Left ventricle myocardium inferior (tissue), 1 donor: ENCODE results near the gene LARGE1. TPM values are rescaled to one million over a fixed set of nuclear protein-coding genes. Genes with fewer than 3 reads are reported as not detected.
A peak's percentile ranks its signal among the peaks of the same experiment; 100 is the strongest.

Source experiments
- DNase-seq: peaks from one replicate; pipeline ENCODE4 v3.0.0-alpha.2; 2020
- H3K27ac ChIP-seq: fragments of 200-600 bp; replicated peaks from 2 replicates; pipeline ENCODE4 v1.8.0; 2021
- H3K27me3 ChIP-seq: fragments of 200-600 bp; 2 replicates; pipeline ENCODE4 v1.8.0; 2021; ENCODE audit warnings: low read depth
- H3K36me3 ChIP-seq: fragments of 200-600 bp; 2 replicates; pipeline ENCODE4 v1.8.0; 2021
- H3K4me1 ChIP-seq: fragments of 200-600 bp; 2 replicates; pipeline ENCODE4 v1.8.0; 2021
- H3K4me3 ChIP-seq: fragments of 200-600 bp; 2 replicates; pipeline ENCODE4 v1.8.0; 2021; ENCODE audit warnings: mild to moderate bottlenecking, moderate library complexity
- H3K9me3 ChIP-seq: fragments of 200-600 bp; replicated peaks from 2 replicates; pipeline ENCODE4 v1.8.0; 2021
- intact Hi-C: fragments of 100-400 bp; cut with micrococcal nuclease; formaldehyde crosslinking; loops from one replicate; pipeline ENCODE4 v1.11.0; 2022
- total RNA-seq: library from RNA; stranded (reverse); fragmentation: NEBNext Ultra II Directional; extraction: Animal tissue kit (Norgen Biotek cat#: 25700); gene quantifications from one replicate; pipeline ENCODE4 v1.2.1, GENCODE V29; 2021
- TF ChIP-seq, protein P1 (sequence below): fragments of 200-600 bp; IDR thresholded peaks from 2 replicates; pipeline ENCODE4 v1.8.0; 2021; ENCODE audit warnings: antibody characterized with exemption, mild to moderate bottlenecking, borderline replicate concordance
- donor health status: DM: no; HTN: yes; CAD: no; lungs with severe emphysema.

Gene LARGE1
- total RNA-seq, 1 donor from 2014 or later = 117 TPM

- Histone ChIP-seq H3K9me3 (peaks cover 7% of the 10 kb centered on the region), H3K4me1 (peaks cover 6% of the 10 kb centered on the region), H3K27me3 (no peaks in the 10 kb centered on the region), H3K4me3 (no peak overlapping the region), H3K36me3 (no peaks in the 10 kb centered on the region), H3K27ac (peak overlapping the region; percentile 21)
- TF ChIP-seq, protein P1, sequence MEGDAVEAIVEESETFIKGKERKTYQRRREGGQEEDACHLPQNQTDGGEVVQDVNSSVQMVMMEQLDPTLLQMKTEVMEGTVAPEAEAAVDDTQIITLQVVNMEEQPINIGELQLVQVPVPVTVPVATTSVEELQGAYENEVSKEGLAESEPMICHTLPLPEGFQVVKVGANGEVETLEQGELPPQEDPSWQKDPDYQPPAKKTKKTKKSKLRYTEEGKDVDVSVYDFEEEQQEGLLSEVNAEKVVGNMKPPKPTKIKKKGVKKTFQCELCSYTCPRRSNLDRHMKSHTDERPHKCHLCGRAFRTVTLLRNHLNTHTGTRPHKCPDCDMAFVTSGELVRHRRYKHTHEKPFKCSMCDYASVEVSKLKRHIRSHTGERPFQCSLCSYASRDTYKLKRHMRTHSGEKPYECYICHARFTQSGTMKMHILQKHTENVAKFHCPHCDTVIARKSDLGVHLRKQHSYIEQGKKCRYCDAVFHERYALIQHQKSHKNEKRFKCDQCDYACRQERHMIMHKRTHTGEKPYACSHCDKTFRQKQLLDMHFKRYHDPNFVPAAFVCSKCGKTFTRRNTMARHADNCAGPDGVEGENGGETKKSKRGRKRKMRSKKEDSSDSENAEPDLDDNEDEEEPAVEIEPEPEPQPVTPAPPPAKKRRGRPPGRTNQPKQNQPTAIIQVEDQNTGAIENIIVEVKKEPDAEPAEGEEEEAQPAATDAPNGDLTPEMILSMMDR = no peak
- no peak for DNase-seq
- intact Hi-C loops = no loop called here
Measured at GRCh38 chr22:33421859-33422258, 498.4 kb downstream of the LARGE1 start.

GRCh38 chr22:33418484-33418883 is 501.8 kb downstream of the LARGE1 start:
- TF ChIP-seq, protein P1 = no peak
- DNase-seq = no peak

GRCh38 chr22:33415401-33415800 is 504.9 kb downstream of the LARGE1 start:
- Histone ChIP-seq H3K9me3 (no peaks in the 10 kb centered on the region), H3K27me3 (no peaks in the 10 kb centered on the region), H3K4me1 (peaks cover 9% of the 10 kb centered on the region), H3K36me3 (peaks cover 8% of the 10 kb centered on the region), H3K27ac (no peak overlapping the region), H3K4me3 (no peak overlapping the region)
- TF ChIP-seq, protein P1 = no peak
- no peak for DNase-seq
- intact Hi-C loops = no loop called here

More at GRCh38 chr22:33418484-33418883, 501.8 kb downstream of the LARGE1 start:
- peaks cover 8% of the 10 kb centered on the region for H3K36me3 ChIP-seq
- H3K27me3 ChIP-seq = no peaks in the 10 kb centered on the region
- no peak overlapping the region for H3K4me3 ChIP-seq
- intact Hi-C loops = no loop called here
- peaks cover 9% of the 10 kb centered on the region for H3K4me1 ChIP-seq
- H3K27ac ChIP-seq = no peak overlapping the region
- peaks cover 7% of the 10 kb centered on the region for H3K9me3 ChIP-seq

- Histone ChIP-seq H3K27me3 (no peaks in the 10 kb centered on the region), H3K27ac (no peak overlapping the region), H3K36me3 (peaks cover 3% of the 10 kb centered on the region), H3K9me3 (no peaks in the 10 kb centered on the region), H3K4me1 (peaks cover 18% of the 10 kb centered on the region), H3K4me3 (no peak overlapping the region)
- intact Hi-C loops = no loop called here
- TF ChIP-seq, protein P1 = no peak
- no peak for DNase-seq
Measured at GRCh38 chr22:33409079-33409478, 511.2 kb downstream of the LARGE1 start.

DNA sequence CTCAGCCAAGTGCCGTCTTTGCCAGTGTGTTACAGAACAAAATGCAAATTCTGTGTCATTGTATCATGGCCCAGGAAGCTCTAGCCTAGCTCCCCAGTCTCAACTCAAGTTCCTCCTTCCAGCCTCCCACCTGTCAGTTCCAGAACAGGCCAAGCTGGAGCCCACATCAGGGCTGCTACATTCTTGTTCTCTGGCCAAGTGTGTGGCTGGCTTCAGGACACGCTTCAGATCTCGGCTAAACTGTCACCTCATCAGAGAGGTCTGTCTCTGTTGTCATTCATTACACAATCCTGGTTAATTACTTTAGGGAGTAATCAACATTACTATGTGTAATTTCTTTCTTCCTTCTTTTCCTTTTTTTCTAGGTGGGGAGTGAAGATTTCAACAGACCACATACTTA is 515.1 kb downstream of the LARGE1 start:
- H3K36me3 ChIP-seq = no peaks in the 10 kb centered on the region
- intact Hi-C loops = no loop called here
- H3K4me3 ChIP-seq = no peak overlapping the region
- H3K9me3 ChIP-seq = no peaks in the 10 kb centered on the region
- H3K27ac ChIP-seq = peak overlapping the region; percentile 23
- DNase-seq = peak; percentile 23
- TF ChIP-seq, protein P1 = no peak
- H3K4me1 ChIP-seq = peaks cover 39% of the 10 kb centered on the region
- H3K27me3 ChIP-seq = no peaks in the 10 kb centered on the region
